ENCODE results near the gene MAB21L1. TPM values are rescaled to one million over a fixed set of nuclear protein-coding genes. Genes with fewer than 3 reads are reported as not detected.

The MAB21L1 gene
- total RNA-seq, 1 donor from 2014 or later: 0.21 TPM

GRCh38 chr13:35499196-35499662 is 22.7 kb upstream of the MAB21L1 start:
- no peaks in the 10 kb centered on the region for H3K36me3 ChIP-seq
- no peak overlapping the region for H3K4me3 ChIP-seq
- TF ChIP-seq CTCF (IDR thresholded peaks at IDR 0.05): no peak
- no peaks in the 10 kb centered on the region for H3K27me3 ChIP-seq (ENCODE audit: low read depth)
- peaks cover 6% of the 10 kb centered on the region for H3K4me1 ChIP-seq
- H3K9me3 ChIP-seq: peaks cover 7% of the 10 kb centered on the region
- ATAC-seq: peak; percentile 70 to 81
- intact Hi-C loops (cut with DNase I): no loop called here
- no peak overlapping the region for H3K27ac ChIP-seq
- no peak for DNase-seq

DNA sequence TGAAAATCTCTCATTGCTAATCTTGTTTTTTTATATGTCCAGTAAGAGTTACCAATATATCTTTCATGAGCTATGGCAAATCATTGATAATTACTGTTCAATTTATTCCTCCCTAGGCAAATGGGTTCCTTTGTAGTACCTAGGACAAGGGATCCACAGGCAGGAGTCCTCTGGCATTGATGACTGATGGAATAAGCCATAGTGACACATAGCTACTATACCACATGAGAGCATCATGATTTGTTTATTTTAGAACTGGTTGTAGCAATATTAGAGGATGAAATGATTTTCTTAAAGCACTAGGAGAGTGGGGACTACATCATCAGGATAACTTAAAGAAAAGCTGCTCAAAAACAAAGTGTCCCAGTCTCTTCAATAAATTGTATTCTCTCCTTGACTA is 21.7 kb upstream of the MAB21L1 start:
- no peak for TF ChIP-seq CTCF (IDR thresholded peaks at IDR 0.05)
- no peak for DNase-seq
- intact Hi-C loops (cut with DNase I): no loop called here
- Histone ChIP-seq H3K27ac (no peak overlapping the region), H3K27me3 (ENCODE audit: low read depth) (no peaks in the 10 kb centered on the region), H3K4me3 (no peak overlapping the region), H3K4me1 (peaks cover 6% of the 10 kb centered on the region), H3K36me3 (no peaks in the 10 kb centered on the region), H3K9me3 (peaks cover 7% of the 10 kb centered on the region)
- no peak for ATAC-seq

DNA sequence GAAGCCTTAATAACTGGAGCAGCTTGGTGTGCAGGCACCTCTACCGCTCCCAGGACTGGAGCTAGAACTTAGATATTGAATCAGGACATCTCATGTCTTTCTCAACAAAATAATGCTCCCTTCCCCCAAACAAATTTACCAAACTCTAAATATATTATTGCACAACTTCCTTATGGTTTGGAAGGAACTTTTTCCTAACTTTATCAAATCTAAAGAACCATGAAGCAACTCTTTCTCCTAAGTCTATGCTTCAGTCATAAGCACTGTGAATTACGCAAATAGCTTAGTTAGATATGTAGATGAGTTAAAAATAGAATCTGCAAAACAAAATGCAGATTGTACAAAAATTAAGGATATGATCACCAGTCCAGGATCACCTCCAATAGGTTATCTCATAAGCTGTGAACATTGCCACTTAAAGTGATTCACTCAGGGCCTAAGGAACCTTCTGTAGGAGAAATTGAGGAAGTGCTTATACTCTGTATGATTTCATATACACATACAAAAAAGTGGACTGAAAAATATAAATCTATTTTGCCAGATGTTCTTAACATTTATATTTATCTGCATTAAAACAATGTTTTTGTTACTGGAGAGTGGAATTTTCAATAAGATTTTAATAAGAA is 20.4 kb upstream of the MAB21L1 start:
- ATAC-seq (no peak), DNase-seq (no peak)
- Histone ChIP-seq H3K4me1 (peaks cover 6% of the 10 kb centered on the region), H3K36me3 (no peaks in the 10 kb centered on the region), H3K4me3 (no peak overlapping the region), H3K27ac (no peak overlapping the region), H3K27me3 (ENCODE audit: low read depth) (no peaks in the 10 kb centered on the region), H3K9me3 (peaks cover 7% of the 10 kb centered on the region)
- TF ChIP-seq CTCF (IDR thresholded peaks at IDR 0.05): no peak
- intact Hi-C loops (cut with DNase I): no loop called here

GRCh38 chr13:35496006-35496405 is 19.5 kb upstream of the MAB21L1 start:
- H3K36me3 ChIP-seq: no peaks in the 10 kb centered on the region
- intact Hi-C loops (cut with DNase I): no loop called here
- ATAC-seq (peak in 1 of 2 donors; percentile 34), DNase-seq (no peak)
- no peak overlapping the region for H3K4me3 ChIP-seq
- no peaks in the 10 kb centered on the region for H3K27me3 ChIP-seq (ENCODE audit: low read depth)
- TF ChIP-seq CTCF (IDR thresholded peaks at IDR 0.05): no peak
- peaks cover 6% of the 10 kb centered on the region for H3K4me1 ChIP-seq
- peaks cover 7% of the 10 kb centered on the region for H3K9me3 ChIP-seq
- no peak overlapping the region for H3K27ac ChIP-seq

DNA sequence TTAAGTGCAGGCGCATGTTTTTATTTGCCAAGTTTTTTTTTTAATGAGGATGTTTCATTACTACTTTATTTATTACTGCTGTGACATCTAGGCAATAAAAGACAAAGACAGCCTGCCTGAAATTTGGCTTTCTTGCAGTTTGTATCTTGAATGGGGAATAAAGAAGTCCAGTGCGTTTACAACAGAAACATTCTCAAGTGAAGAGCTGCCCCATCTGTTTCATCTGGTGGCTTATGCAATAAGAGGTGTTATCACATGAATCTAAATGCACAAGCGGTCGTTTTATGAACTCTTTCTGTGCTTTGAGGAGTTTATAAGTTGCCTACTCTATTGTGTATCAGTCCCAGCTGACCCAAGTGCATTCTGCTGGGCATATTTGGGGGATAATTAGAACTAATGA is 12.6 kb upstream of the MAB21L1 start:
- Histone ChIP-seq H3K9me3 (no peaks in the 10 kb centered on the region), H3K27ac (no peak overlapping the region), H3K4me1 (no peaks in the 10 kb centered on the region), H3K36me3 (no peaks in the 10 kb centered on the region), H3K27me3 (ENCODE audit: low read depth) (no peaks in the 10 kb centered on the region), H3K4me3 (no peak overlapping the region)
- intact Hi-C loops (cut with DNase I): no loop called here
- DNase-seq (no peak), ATAC-seq (no peak)
- TF ChIP-seq CTCF (IDR thresholded peaks at IDR 0.05): no peak
